Ramos (cell line): ENCODE data around the gene EPM2A.

ENCODE experiments used
- in situ Hi-C: fragments of 300-500 bp; cut with MboI; formaldehyde crosslinking; loops from one replicate; pipeline ENCODE4 v1.14.3; 2022; ENCODE audit warnings: low sequenced_read_pairs; ENCODE audit not compliant: unreplicated experiment

Gene EPM2A

DNA sequence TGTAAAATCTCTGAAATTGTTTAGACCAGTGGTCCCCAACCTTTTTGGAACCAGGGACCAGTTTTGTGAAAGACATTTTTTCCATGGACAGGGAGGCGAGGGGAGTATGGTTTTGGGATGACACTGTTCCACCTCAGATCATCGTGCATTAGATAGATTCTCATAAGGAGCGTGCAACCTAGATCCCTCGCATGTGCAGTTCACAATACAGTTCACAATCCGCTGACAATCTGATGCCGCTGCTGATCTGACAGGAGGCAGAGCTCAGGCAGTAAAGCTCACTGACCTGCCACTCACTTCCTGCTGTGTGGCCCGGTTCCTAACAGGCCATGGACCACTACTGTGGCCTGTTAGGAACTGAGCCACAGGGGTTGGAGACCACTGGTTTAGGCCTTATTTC lies 115.2 kb downstream of the EPM2A start:
- in situ Hi-C loops = no loop called here

GRCh38 chr6:145609521-145609920 lies 125.8 kb downstream of the EPM2A start:
- in situ Hi-C loops = no loop called here

- in situ Hi-C loops = no loop called here
These were observed 126.5 kb downstream of the EPM2A start for GRCh38 chr6:145608850-145609249.

DNA sequence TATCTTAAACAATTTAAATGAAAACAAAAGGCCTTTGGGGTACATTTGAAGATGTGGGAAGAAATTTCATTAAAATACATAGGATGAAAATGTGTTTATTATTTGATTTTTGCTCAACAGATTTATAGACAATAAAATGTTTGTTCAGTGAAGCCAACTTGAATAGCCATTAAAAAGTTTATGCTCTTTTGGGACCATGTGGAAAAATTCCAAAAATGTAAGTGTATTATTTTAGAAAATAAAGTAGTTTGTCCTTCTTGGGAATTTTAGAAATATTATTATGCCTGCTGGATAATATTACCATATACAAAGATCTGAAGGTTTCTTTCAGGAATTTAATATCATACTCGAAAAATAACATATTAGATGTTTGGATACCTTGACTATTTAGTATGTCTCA lies 131.3 kb downstream of the EPM2A start:
- in situ Hi-C loops = no loop called here

DNA sequence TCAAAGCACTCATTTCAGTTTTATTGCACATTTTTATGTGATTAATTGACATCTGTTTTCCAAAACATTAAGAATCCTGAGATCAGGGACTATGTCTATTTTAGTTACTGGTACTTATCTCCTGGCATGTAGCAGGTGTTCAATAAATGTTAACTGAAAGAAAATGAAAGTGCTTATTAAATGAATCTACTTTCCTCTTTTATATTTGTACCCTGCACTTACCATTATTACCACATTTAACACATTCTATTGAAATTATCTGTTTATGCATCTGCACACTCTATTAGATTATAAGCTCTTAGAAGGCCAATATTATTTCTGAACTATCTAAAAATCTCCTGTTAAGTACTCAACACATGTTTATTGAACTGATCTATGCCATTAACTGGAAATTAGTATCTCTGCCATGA lies 131.9 kb downstream of the EPM2A start:
- in situ Hi-C loops = no loop called here

DNA sequence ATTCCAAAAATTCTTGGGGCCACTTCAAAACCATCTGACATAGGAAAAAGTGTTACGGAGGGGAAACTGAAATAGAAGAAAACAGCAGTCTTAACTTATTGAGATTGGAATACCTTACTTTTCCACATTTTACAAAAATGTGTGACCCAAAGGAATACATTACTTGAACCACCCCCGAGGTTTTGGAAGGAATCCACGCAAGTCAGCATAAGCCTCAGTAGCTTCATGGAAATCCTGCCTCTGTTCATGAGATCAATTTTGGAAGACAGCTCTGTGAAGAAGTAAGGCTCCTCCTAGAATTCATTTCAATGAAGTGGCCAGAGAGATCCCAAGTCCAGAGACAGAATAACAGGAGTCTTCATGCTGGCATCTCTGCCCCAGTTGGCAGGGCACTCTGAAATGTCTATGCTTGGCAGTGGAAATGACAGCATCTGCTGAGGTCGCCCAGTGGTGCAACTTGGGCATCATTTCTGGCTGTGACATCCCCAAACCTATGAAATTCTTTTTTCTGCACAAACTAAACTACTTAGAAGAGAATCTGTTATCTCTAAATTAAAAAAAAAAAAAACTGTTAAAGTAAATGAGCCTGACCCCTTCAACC lies 132.5 kb downstream of the EPM2A start:
- in situ Hi-C loops = no loop called here

GRCh38 chr6:145601397-145601796 lies 133.9 kb downstream of the EPM2A start:
- in situ Hi-C loops = no loop called here

DNA sequence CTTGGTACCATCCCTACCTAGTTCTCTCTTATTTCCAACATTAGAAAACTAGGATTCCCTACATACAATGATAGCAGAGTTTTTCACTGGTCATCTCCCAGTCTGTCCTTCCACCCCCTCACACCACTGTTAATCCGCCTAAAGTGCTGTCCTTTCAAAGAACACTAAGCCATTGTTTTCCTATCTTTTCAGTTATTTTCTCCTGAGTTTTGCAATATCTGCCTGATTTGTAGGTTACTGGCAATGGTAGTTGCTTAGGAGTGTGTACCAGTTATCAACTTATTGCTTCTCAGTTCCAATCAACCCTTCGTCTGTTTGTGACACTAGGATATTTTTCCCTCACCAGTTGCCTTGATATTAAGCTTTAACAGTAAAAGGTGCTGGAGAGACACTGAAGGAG lies 135.0 kb downstream of the EPM2A start:
- in situ Hi-C loops = no loop called here

DNA sequence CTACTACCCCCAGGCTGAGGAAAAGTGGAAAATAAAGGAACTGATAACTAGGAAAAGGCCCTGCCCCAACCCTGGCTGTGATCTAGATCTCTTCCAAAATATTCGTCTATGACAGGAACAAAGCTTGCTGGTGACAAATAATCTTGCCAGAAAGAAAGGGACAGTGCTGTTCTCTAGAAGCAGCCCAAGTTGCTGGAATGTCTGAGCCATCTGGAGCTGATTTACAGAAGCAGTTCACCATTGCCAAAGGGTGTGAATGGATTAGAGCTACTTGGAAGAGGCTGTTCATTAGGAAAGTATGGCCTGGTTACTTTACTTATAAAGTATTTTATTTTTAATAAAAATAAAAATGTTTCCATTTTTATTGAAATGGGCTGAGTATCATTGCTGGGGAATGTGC lies 146.3 kb downstream of the EPM2A start:
- in situ Hi-C loops = no loop called here

- in situ Hi-C loops = no loop called here
These were observed 148.0 kb downstream of the EPM2A start for GRCh38 chr6:145587334-145587733.

GRCh38 chr6:145583753-145584152 lies 151.6 kb downstream of the EPM2A start:
- in situ Hi-C loops = no loop called here
